SK-N-SH (cell line): ENCODE data around the gene KIRREL1. TPM values are rescaled to one million over a fixed set of nuclear protein-coding genes. Genes with fewer than 3 reads are reported as not detected.

Experiments
- CTCF ChIA-PET: fragments of 300-600, 350-600 bp; formaldehyde crosslinking; extraction: SDS; loops from one replicate; lab custom pipeline; 2021; lab: Yijun Ruan, JAX
- POLR2A ChIA-PET: fragments of 350-600 bp; sonication (Branson Sonifier 250); formaldehyde crosslinking; extraction: SDS; loops from one replicate; lab custom pipeline; 2020; ENCODE audit warnings: antibody characterized with exemption, inconsistent platforms; lab: Yijun Ruan, JAX
- DNase-seq: peaks from one replicate; pipeline ENCODE4 v3.0.0; 2012
- H2AFZ ChIP-seq: fragments of 200-600 bp; sonication (generic); 2 replicates; pipeline ENCODE4 v1.8.1; 2016; ENCODE audit warnings: antibody characterized with exemption, mild to moderate bottlenecking, low read depth
- H3F3A ChIP-seq: fragments of 200-600 bp; sonication (generic); replicated peaks from 2 replicates; pipeline ENCODE3; 2016; ENCODE audit warnings: antibody characterized with exemption, mild to moderate bottlenecking; ENCODE audit not compliant: insufficient read depth
- H3K27ac ChIP-seq, 2 experiments: fragments of 200-500 bp in 1 of 2; fragments of 200-600 bp in 1 of 2; sonication (Bioruptor generic) in 1 of 2; sonication (generic), shearing (Covaris generic) in 1 of 2; 2 replicates each; pipeline versions ENCODE4 v1.5.1 to v1.6.1; 2014 to 2016; ENCODE audit warnings: low read depth in 2 of 2, inconsistent platforms in 1 of 2, low read length in 1 of 2, mild to moderate bottlenecking in 1 of 2, mixed read lengths in 1 of 2
- H3K27me3 ChIP-seq: fragments of 200-600 bp; sonication (generic), shearing (Covaris generic); 2 replicates; pipeline ENCODE4 v1.6.1; 2016; ENCODE audit warnings: mixed run types; ENCODE audit not compliant: insufficient read depth
- H3K36me3 ChIP-seq, 2 experiments: fragments of 200-500 bp in 1 of 2; fragments of 200-600 bp in 1 of 2; sonication (Bioruptor generic) in 1 of 2; sonication (generic) in 1 of 2; replicated peaks in 1 of 2; 2 replicates each; pipeline versions ENCODE3 to v1.5.1; 2014 to 2016; ENCODE audit warnings: low read length in 1 of 2, mild to moderate bottlenecking in 1 of 2; ENCODE audit not compliant: insufficient read depth in 2 of 2, control insufficient read depth in 1 of 2
- H3K4me1 ChIP-seq, 2 experiments: fragments of 200-500 bp in 1 of 2; fragments of 200-600 bp in 1 of 2; sonication (Bioruptor generic) in 1 of 2; sonication (generic), shearing (Covaris generic) in 1 of 2; 2 replicates each; pipeline versions ENCODE4 v1.5.1 to v1.6.1; 2014 to 2016; ENCODE audit warnings: low read depth in 1 of 2, low read length in 1 of 2, mixed run types in 1 of 2; ENCODE audit not compliant: insufficient read depth in 2 of 2, control insufficient read depth in 1 of 2
- H3K4me2 ChIP-seq: fragments of 200-600 bp; sonication (generic), shearing (Covaris generic); 2 replicates; pipeline ENCODE4 v1.6.1; 2017; ENCODE audit warnings: mixed run types
- H3K4me3 ChIP-seq, 2 experiments: fragments of 200-500 bp in 1 of 2; fragments of 200-600 bp in 1 of 2; sonication (Bioruptor generic) in 1 of 2; sonication (generic), shearing (Covaris generic) in 1 of 2; 2 replicates each; pipeline versions ENCODE4 v1.5.1 to v1.8.1; 2014 to 2016; ENCODE audit warnings: low read depth in 2 of 2, inconsistent platforms in 1 of 2, low read length in 1 of 2, mild to moderate bottlenecking in 1 of 2, mixed read lengths in 1 of 2, moderate library complexity in 1 of 2
- H3K79me2 ChIP-seq: fragments of 200-600 bp; sonication (generic); 2 replicates; pipeline ENCODE4 v1.8.1; 2017; ENCODE audit warnings: mild to moderate bottlenecking; ENCODE audit not compliant: insufficient read depth
- H3K9ac ChIP-seq: fragments of 200-600 bp; sonication (generic); 2 replicates; pipeline ENCODE4 v1.6.1; 2017; ENCODE audit warnings: mixed run types
- H3K9me2 ChIP-seq: fragments of 200-600 bp; sonication (generic); 2 replicates; pipeline ENCODE4 v1.6.1; 2017; ENCODE audit warnings: mixed run types
- H3K9me3 ChIP-seq: fragments of 200-600 bp; sonication (generic); 2 replicates; pipeline ENCODE4 v1.6.1; 2017; ENCODE audit warnings: mixed run types, mild to moderate bottlenecking, moderate library complexity
- H4K20me1 ChIP-seq: fragments of 200-600 bp; sonication (generic); 2 replicates; pipeline ENCODE4 v1.6.1; 2017; ENCODE audit warnings: mild to moderate bottlenecking, mixed run types; ENCODE audit not compliant: insufficient read depth
- CHD2 ChIP-seq: fragments of 150-350 bp; IDR thresholded peaks from 2 replicates; pipeline ENCODE4 v1.6.1; 2018; ENCODE audit warnings: low read length; ENCODE audit not compliant: partially characterized antibody
- CTCF ChIP-seq: fragments of 200-600 bp; sonication (generic); IDR thresholded peaks from 2 replicates; pipeline ENCODE4 v1.6.1; 2017; ENCODE audit warnings: antibody characterized with exemption, mild to moderate bottlenecking, moderate library complexity
- EZH2phosphoT487 ChIP-seq: fragments of 200-600 bp; sonication (generic); IDR thresholded peaks from 2 replicates; pipeline ENCODE4 v1.6.1; 2017; ENCODE audit warnings: low read depth, mixed run types, mild to moderate bottlenecking, antibody characterized with exemption, moderate library complexity, borderline replicate concordance
- FOXJ3 ChIP-seq: sonication (generic); formaldehyde crosslinking; IDR thresholded peaks from 2 replicates; pipeline ENCODE4 v1.5.1; 2020; ENCODE audit warnings: mild to moderate bottlenecking, missing genetic modification reagents
- JUND ChIP-seq: IDR thresholded peaks from 2 replicates; pipeline ENCODE4 v1.4.0; 2012
- NRF1 ChIP-seq: IDR thresholded peaks from 2 replicates; pipeline ENCODE4 v1.6.1; 2012; ENCODE audit warnings: low read depth, mild to moderate bottlenecking, low read length
- RXRA ChIP-seq: IDR thresholded peaks from 2 replicates; pipeline ENCODE4 v1.4.0; 2012; ENCODE audit warnings: low read depth, mild to moderate bottlenecking, borderline replicate concordance
- SIN3A ChIP-seq: IDR thresholded peaks from 2 replicates; pipeline ENCODE4 v1.6.1; 2012; ENCODE audit warnings: low read depth, mild to moderate bottlenecking, low read length, moderate library complexity, borderline replicate concordance
- SMC3 ChIP-seq: IDR thresholded peaks from 2 replicates; pipeline ENCODE4 v1.6.1; 2012; ENCODE audit warnings: low read depth, low read length, improper control_type of control experiment
- WGBS: methylation state at CpG from one replicate; pipeline ENCODE4 v1.1.6; 2017; ENCODE audit warnings: low lambda C conversion rate; 5-methylcytosine and 5-hydroxymethylcytosine counted together
- polyA plus RNA-seq, 3 experiments: library from polyadenylated mRNA; depleted of rRNA; stranded (reverse); fragments of >200 nt; gene quantifications; 2 replicates each; pipeline ENCODE4 v1.2.3, GENCODE V29; 2012
- TF ChIP-seq, protein P1 (sequence below): fragments of 150-350 bp; IDR thresholded peaks from 2 replicates; pipeline ENCODE4 v1.6.1; 2017; ENCODE audit warnings: antibody characterized with exemption, low read length, low read depth, borderline replicate concordance

KIRREL1 gene
- polyA plus RNA-seq, 1 of the 3 experiments (the other 2 are of a cell fraction): 47.8 TPM

- ChIA-PET CTCF (interaction anchor here (1.9 kb wide), 1 partner anchor 88 kb away, joined by 6 read pairs; no protein-coding TSS in a partner anchor), POLR2A (no interaction called here)
- Histone ChIP-seq H3K27ac (no peak overlapping the region), H3K79me2 (peaks cover 25% of the 10 kb centered on the region; the same call in 1 of the 2 replicates), H3K27me3 (no peaks in the 10 kb centered on the region), H3K4me2 (no peak overlapping the region), H3K4me1 (no peaks in the 10 kb centered on the region), H4K20me1 (peaks cover 28% of the 10 kb centered on the region), H3K36me3 (peaks cover 56 to 83% of the 10 kb centered on the region in 2 experiments), H3K9ac (no peak overlapping the region), H2AFZ (no peak overlapping the region), H3K9me2 (no peaks in the 10 kb centered on the region), H3F3A (peaks cover 5% of the 10 kb centered on the region), H3K4me3 (no peak overlapping the region), H3K9me3 (no peaks in the 10 kb centered on the region)
- no peak for TF ChIP-seq JUND
- WGBS: 75% methylated on average over 3 of the region's 3 CpGs
- DNase-seq: no peak
These were observed 86.6 kb downstream of the KIRREL1 start for GRCh38 chr1:158080066-158080465.

GRCh38 chr1:158084336-158084735, 90.9 kb downstream of the KIRREL1 start:
- Histone ChIP-seq H3K4me2 (no peak overlapping the region), H3K27me3 (no peaks in the 10 kb centered on the region), H3K79me2 (peaks cover 2% of the 10 kb centered on the region; the same call in 1 of the 2 replicates), H3K9ac (no peak overlapping the region), H3K4me1 (no peaks in the 10 kb centered on the region), H3K36me3 (peaks cover 69 to 86% of the 10 kb centered on the region in 2 experiments), H2AFZ (no peak overlapping the region), H3K9me3 (no peaks in the 10 kb centered on the region), H4K20me1 (peaks cover 7% of the 10 kb centered on the region; the same call in 1 of the 2 replicates), H3K4me3 (no peak overlapping the region), H3K9me2 (no peaks in the 10 kb centered on the region), H3K27ac (no peak overlapping the region), H3F3A (peaks cover 25% of the 10 kb centered on the region)
- no peak for DNase-seq
- ChIA-PET POLR2A (no interaction called here), CTCF (no interaction called here)
- WGBS: no CpG with 5 or more reads among the region's 8 CpGs
- TF ChIP-seq, protein P1, sequence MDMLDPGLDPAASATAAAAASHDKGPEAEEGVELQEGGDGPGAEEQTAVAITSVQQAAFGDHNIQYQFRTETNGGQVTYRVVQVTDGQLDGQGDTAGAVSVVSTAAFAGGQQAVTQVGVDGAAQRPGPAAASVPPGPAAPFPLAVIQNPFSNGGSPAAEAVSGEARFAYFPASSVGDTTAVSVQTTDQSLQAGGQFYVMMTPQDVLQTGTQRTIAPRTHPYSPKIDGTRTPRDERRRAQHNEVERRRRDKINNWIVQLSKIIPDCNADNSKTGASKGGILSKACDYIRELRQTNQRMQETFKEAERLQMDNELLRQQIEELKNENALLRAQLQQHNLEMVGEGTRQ: no peak
- TF ChIP-seq RXRA (no peak), SIN3A (no peak), JUND (no peak), FOXJ3 (CRISPR knock-in tag) (no peak), CHD2 (no peak), EZH2phosphoT487 (no peak), NRF1 (no peak), SMC3 (no peak), CTCF (no peak)
